ENCODE data around the gene HS3ST6. TPM values are rescaled to one million over a fixed set of nuclear protein-coding genes. Genes with fewer than 3 reads are reported as not detected.
A peak's percentile ranks its signal among the peaks of the same experiment; 100 is the strongest.
"Not testable (repeated sequence)": the region's sequence is repeated elsewhere in the genome, so short reads cannot be mapped to it uniquely, and the experiment has no call there.

HS3ST6 gene
- total RNA-seq, 4 donors from 2014 or later = 1.00 to 4.4 (median 1.1) TPM; not detected in 1

GRCh38 chr16:1903220-1903574 lies 15.0 kb downstream of the HS3ST6 start:
- intact Hi-C loops (cut with DNase I; ENCODE audit: low total_unique reads) = no loop called here
- in situ Hi-C loops (cut with MboI; ENCODE audit: low pct_ligation_motif_present in 1 of 4, low pct_unique_long_range_greater_than_20kb in 1 of 4, low sequenced_read_pairs in 3 of 4) = no loop called here
- peaks cover 33% of the 10 kb centered on the region for H3K27me3 ChIP-seq
- no peaks in the 10 kb centered on the region for H3K9me3 ChIP-seq
- no peaks in the 10 kb centered on the region for H3K36me3 ChIP-seq
- no peak for DNase-seq
- peaks cover 0 to 11% (median 7%) of the 10 kb centered on the region in 4 donors for H3K4me1 ChIP-seq
- WGBS, 2 donors (ENCODE audit: low coverage in 1 of 2) = 66 to 67% methylated on average over 1 to 13 of the region's 13 CpGs
- TF ChIP-seq POLR2AphosphoS5 (IDR thresholded peaks at IDR 0.05) = no peak
- no peak for TF ChIP-seq EP300 (IDR thresholded peaks at IDR 0.05; ENCODE audit: low read depth)
- TF ChIP-seq POLR2A (IDR thresholded peaks at IDR 0.05) = no peak
- TF ChIP-seq, protein P1, sequence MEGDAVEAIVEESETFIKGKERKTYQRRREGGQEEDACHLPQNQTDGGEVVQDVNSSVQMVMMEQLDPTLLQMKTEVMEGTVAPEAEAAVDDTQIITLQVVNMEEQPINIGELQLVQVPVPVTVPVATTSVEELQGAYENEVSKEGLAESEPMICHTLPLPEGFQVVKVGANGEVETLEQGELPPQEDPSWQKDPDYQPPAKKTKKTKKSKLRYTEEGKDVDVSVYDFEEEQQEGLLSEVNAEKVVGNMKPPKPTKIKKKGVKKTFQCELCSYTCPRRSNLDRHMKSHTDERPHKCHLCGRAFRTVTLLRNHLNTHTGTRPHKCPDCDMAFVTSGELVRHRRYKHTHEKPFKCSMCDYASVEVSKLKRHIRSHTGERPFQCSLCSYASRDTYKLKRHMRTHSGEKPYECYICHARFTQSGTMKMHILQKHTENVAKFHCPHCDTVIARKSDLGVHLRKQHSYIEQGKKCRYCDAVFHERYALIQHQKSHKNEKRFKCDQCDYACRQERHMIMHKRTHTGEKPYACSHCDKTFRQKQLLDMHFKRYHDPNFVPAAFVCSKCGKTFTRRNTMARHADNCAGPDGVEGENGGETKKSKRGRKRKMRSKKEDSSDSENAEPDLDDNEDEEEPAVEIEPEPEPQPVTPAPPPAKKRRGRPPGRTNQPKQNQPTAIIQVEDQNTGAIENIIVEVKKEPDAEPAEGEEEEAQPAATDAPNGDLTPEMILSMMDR (IDR thresholded peaks at IDR 0.05) = no peak
- H3K4me3 ChIP-seq = no peak overlapping the region
- no peak overlapping the region for H3K27ac ChIP-seq

DNA sequence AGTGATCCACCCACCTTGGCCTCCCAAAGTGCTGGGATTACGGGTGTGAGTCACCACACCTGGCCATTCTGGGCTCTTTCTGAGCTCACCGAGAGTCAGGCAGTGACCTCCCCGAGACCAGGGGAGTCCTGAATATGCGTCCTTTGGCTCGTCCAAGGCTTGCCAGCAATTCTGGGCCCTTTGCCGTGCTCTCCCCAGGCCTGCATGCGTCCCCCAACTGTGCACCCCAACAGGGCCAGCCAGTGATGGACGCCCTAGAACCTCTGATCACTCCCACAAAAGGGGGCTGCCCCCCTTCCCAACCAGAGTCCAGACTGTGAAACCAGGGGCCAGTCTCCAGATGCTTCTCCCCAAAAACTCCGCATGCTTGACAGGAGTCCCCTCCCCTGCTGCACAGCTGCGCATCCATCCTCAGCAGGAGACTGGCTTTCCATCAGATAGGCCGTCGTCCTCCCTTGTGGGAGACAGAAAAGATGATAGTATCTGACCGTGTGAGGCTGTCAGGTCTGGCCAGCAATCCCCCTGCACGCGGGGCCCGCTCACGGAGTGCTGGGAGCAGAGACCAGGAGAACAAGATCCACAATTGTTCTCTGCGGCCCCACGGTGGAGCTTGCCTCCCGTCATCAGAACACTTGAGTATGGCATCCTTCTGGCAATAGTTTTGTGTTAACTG lies 15.5 kb downstream of the HS3ST6 start:
- Histone ChIP-seq H3K27ac (no peak overlapping the region), H3K4me1 (peaks cover 0 to 11% (median 7%) of the 10 kb centered on the region in 4 donors), H3K4me3 (no peak overlapping the region), H3K27me3 (peaks cover 28% of the 10 kb centered on the region), H3K36me3 (no peaks in the 10 kb centered on the region), H3K9me3 (no peaks in the 10 kb centered on the region)
- no peak for DNase-seq
- WGBS, 2 donors (ENCODE audit: low coverage in 1 of 2) = 84 to 90% methylated on average over 2 to 20 of the region's 20 CpGs
- TF ChIP-seq EP300 (IDR thresholded peaks at IDR 0.05; ENCODE audit: low read depth) (no peak), POLR2A (IDR thresholded peaks at IDR 0.05) (no peak), POLR2AphosphoS5 (IDR thresholded peaks at IDR 0.05) (no peak)
- TF ChIP-seq, protein P1 (IDR thresholded peaks at IDR 0.05) = no peak
- in situ Hi-C loops (cut with MboI; ENCODE audit: low pct_ligation_motif_present in 1 of 4, low pct_unique_long_range_greater_than_20kb in 1 of 4, low sequenced_read_pairs in 3 of 4) = no loop called here
- intact Hi-C loops (cut with DNase I; ENCODE audit: low total_unique reads) = no loop called here

DNA sequence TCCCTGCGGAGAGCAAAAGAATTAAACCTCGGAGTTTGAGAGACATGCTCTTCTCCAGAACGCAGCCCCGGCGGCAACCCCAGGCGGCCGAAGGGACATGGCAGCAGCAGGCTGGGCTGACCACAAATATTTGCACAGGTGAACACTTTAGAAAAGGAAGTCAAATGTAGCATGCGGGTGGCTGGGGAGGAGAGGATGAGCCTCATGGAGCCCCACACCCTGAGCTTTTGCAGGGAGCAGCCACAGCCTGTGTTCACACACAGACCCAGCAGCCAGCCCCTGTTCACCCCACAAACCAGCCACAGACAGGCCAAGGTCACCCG lies 17.8 kb downstream of the HS3ST6 start:
- H3K27me3 ChIP-seq = peaks cover 8% of the 10 kb centered on the region
- H3K4me3 ChIP-seq = no peak overlapping the region

DNA sequence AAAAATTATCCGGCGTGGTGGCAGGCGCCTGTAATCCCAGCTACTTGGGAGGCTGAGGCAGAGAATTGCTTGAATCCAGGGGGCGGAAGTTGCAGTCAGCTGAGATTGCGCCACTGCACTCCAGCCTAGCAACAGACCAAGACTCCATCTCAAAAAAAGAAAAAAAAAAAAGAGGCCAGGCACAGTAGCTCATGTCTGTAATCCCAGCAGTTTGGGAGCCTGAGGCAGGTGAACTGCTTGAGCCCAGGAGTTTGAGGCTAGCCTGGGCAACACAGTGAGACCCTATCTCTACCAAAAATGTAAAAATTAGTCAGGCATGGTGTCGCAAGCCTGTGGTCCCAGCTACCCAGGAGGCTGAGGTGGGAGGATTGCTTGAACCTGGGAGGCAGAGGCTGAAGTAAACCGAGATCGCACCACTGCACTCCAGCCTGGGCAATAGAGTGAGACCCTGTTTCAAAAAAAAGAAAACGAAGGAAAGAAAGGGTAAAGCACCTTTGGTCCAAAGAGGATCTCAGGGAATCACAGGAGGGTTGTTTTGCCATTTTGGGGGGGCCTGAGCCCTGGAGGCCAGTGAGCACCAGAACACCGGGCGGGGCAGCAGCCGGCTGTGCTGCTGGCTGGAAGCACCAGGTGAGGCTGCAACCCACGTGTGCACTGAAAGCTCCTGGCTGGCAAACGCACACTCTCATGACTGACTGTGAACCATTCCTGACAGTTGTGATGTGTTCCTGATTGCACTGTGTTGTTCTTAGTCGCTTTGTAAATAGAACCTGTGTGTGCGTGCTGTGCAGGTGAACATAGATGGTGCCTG lies 18.4 kb downstream of the HS3ST6 start:
- Histone ChIP-seq H3K9me3 (no peaks in the 10 kb centered on the region), H3K4me3 (no peak overlapping the region), H3K27ac (peak overlapping the region in 3 of 4 donors; percentile 30 to 64 (median 48)), H3K4me1 (peaks cover 0 to 21% (median 7%) of the 10 kb centered on the region in 4 donors), H3K27me3 (peaks cover 8% of the 10 kb centered on the region), H3K36me3 (no peaks in the 10 kb centered on the region)
- TF ChIP-seq EP300 (IDR thresholded peaks at IDR 0.05; ENCODE audit: low read depth) = no peak
- peak in 1 of 3 donors; percentile 45 for TF ChIP-seq POLR2AphosphoS5 (IDR thresholded peaks at IDR 0.05)
- no peak for TF ChIP-seq POLR2A (IDR thresholded peaks at IDR 0.05)
- TF ChIP-seq, protein P1 (IDR thresholded peaks at IDR 0.05) = peak in 2 of 5 experiments; percentile 10 to 27
- DNase-seq = peak; percentile 64
- intact Hi-C loops (cut with DNase I; ENCODE audit: low total_unique reads) = no loop called here
- in situ Hi-C loops (cut with MboI; ENCODE audit: low pct_ligation_motif_present in 1 of 4, low pct_unique_long_range_greater_than_20kb in 1 of 4, low sequenced_read_pairs in 3 of 4) = no loop called here
- 65 to 78% methylated on average over 9 to 16 of the region's 16 CpGs for WGBS, 2 donors (ENCODE audit: low coverage in 1 of 2)

More for the DNA sequence above, 17.8 kb downstream of the HS3ST6 start:
- Histone ChIP-seq H3K9me3 (no peaks in the 10 kb centered on the region), H3K27ac (peak overlapping the region; percentile 5 to 64 (median 39)), H3K4me1 (peaks cover 0 to 15% (median 7%) of the 10 kb centered on the region in 4 donors), H3K36me3 (no peaks in the 10 kb centered on the region)
- intact Hi-C loops (cut with DNase I; ENCODE audit: low total_unique reads) (no loop called here), in situ Hi-C loops (cut with MboI; ENCODE audit: low pct_ligation_motif_present in 1 of 4, low pct_unique_long_range_greater_than_20kb in 1 of 4, low sequenced_read_pairs in 3 of 4) (no loop called here)
- TF ChIP-seq POLR2A (IDR thresholded peaks at IDR 0.05) (no peak), EP300 (IDR thresholded peaks at IDR 0.05; ENCODE audit: low read depth) (no peak), POLR2AphosphoS5 (IDR thresholded peaks at IDR 0.05) (no peak)
- TF ChIP-seq, protein P1 (IDR thresholded peaks at IDR 0.05) = no peak
- whole genome bisulfite sequencing, 2 donors (ENCODE audit: low coverage in 1 of 2) = 40 to 100% methylated on average over 1 to 9 of the region's 9 CpGs
- no peak for DNase-seq

DNA sequence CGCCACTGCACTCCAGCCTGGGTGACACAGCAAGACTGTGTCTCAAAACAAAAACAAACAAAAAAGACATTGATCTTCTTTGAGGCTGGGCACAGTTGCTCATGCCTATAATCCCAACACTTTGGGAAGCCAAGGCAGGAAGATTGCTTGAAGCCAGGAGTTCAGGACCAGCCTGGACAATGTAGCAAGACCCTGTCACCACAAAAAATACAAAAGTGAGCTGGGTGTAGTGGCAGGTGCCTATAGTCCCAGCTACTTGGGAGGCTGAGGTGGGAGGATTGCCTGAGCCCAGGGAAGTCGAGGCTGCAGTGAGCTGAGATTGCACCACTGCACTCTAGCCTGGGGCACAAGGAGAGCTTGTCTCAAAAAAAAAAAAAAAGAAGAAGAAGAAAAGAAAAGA lies 20.5 kb downstream of the HS3ST6 start:
- intact Hi-C loops (cut with DNase I; ENCODE audit: low total_unique reads); H3K27me3 ChIP-seq; DNase-seq; in situ Hi-C loops (cut with MboI; ENCODE audit: low pct_ligation_motif_present in 1 of 4, low pct_unique_long_range_greater_than_20kb in 1 of 4, low sequenced_read_pairs in 3 of 4); H3K36me3 ChIP-seq; H3K4me3 ChIP-seq; H3K27ac ChIP-seq; H3K9me3 ChIP-seq: not testable (repeated sequence)
- H3K4me1 ChIP-seq = peaks cover 0 to 38% (median 20%) of the 10 kb centered on the region in 4 donors
- 85 to 100% methylated on average over 1 to 2 of the region's 2 CpGs for WGBS, 2 donors (ENCODE audit: low coverage in 1 of 2)

All from transverse colon (tissue), 4 donors.